Adipose tissue (tissue), 3 donors: ENCODE data around the gene UBE2E2. TPM values are rescaled to one million over a fixed set of nuclear protein-coding genes. Genes with fewer than 3 reads are reported as not detected.

Source experiments
- H3K27ac ChIP-seq: one replicate; pipeline ENCODE4 v1.5.1; 2013; ENCODE audit warnings: low read depth, low read length
- WGBS, 3 donors: extraction: QIAGEN DNeasy Blood & Tissue Kit; methylation state at CpG; one replicate each; pipeline ENCODE4 v1.1.7; 2013; 5-methylcytosine and 5-hydroxymethylcytosine counted together
- polyA plus RNA-seq, 3 donors: library from polyadenylated mRNA; stranded (reverse); fragments of 200-250 nt; gene quantifications; one replicate each; pipeline ENCODE4 v1.2.3, GENCODE V29; 2013
- donor health status: healthy with polysubstance abuse.
- donor health status: Bipolar disorder and iron deficiency.
- donor health status: healthy.

Gene UBE2E2
- polyA plus RNA-seq, 3 donors = 5.5 to 32.2 (median 24.3) TPM

- no peak overlapping the region for H3K27ac ChIP-seq
- WGBS, 3 donors = 24 to 62% (median 59%) methylated on average over 3 of the region's 3 CpGs
Measured at GRCh38 chr3:23183731-23184130, 19.4 kb upstream of the UBE2E2 start.

- 52 to 58% (median 52%) methylated on average over 2 of the region's 2 CpGs for WGBS, 3 donors
- H3K27ac ChIP-seq = no peak overlapping the region
Measured at GRCh38 chr3:23185861-23186260, 17.3 kb upstream of the UBE2E2 start.

- no peak overlapping the region for H3K27ac ChIP-seq
- 32 to 55% (median 47%) methylated on average over 1 of the region's 1 CpG for WGBS, 3 donors
Measured at GRCh38 chr3:23189187-23189586, 13.9 kb upstream of the UBE2E2 start.

- WGBS, 3 donors = 55 to 74% (median 65%) methylated on average over 2 of the region's 2 CpGs
- H3K27ac ChIP-seq = no peak overlapping the region
Measured at GRCh38 chr3:23192816-23193215, 10.3 kb upstream of the UBE2E2 start.

GRCh38 chr3:23193831-23194230 is 9.3 kb upstream of the UBE2E2 start:
- no peak overlapping the region for H3K27ac ChIP-seq
- WGBS, 3 donors = 87 to 94% (median 88%) methylated on average over 3 of the region's 3 CpGs

GRCh38 chr3:23198801-23199200 is 4.3 kb upstream of the UBE2E2 start:
- H3K27ac ChIP-seq = no peak overlapping the region
- 56 to 78% (median 75%) methylated on average over 4 of the region's 4 CpGs for WGBS, 3 donors

GRCh38 chr3:23199649-23200048 is 3.5 kb upstream of the UBE2E2 start:
- no peak overlapping the region for H3K27ac ChIP-seq
- 80 to 87% (median 81%) methylated on average over 5 of the region's 5 CpGs for WGBS, 3 donors

GRCh38 chr3:23201154-23201838 is 1.8 kb upstream of the UBE2E2 start:
- WGBS, 3 donors = 77 to 82% (median 81%) methylated on average over 10 of the region's 10 CpGs
- H3K27ac ChIP-seq = no peak overlapping the region

GRCh38 chr3:23202203-23202920 is 765 bp upstream of the UBE2E2 start:
- 10 to 17% (median 13%) methylated on average over 34 to 41 of the region's 41 CpGs for WGBS, 3 donors

GRCh38 chr3:23203708-23204330 is 692 bp downstream of the UBE2E2 start:
- 0 to 1% (median 1%) methylated on average over 18 to 19 of the region's 19 CpGs for WGBS, 3 donors
- no peak overlapping the region for H3K27ac ChIP-seq

More at GRCh38 chr3:23202203-23202920, 765 bp upstream of the UBE2E2 start:
- peak overlapping the region; percentile 13 for H3K27ac ChIP-seq

- H3K27ac ChIP-seq = no peak overlapping the region
- WGBS, 3 donors = 90 to 95% (median 93%) methylated on average over 3 of the region's 3 CpGs
Measured at GRCh38 chr3:23206366-23206765, 3.2 kb downstream of the UBE2E2 start.

GRCh38 chr3:23209103-23209502 is 6.0 kb downstream of the UBE2E2 start:
- WGBS, 3 donors = 0 to 90% (median 39%) methylated on average over 1 of the region's 1 CpG
- H3K27ac ChIP-seq = no peak overlapping the region

- WGBS, 3 donors = 86 to 95% (median 89%) methylated on average over 4 of the region's 4 CpGs
- H3K27ac ChIP-seq = no peak overlapping the region
Measured at GRCh38 chr3:23209747-23210487, 6.8 kb downstream of the UBE2E2 start.

GRCh38 chr3:23213813-23214212 is 10.7 kb downstream of the UBE2E2 start:
- no peak overlapping the region for H3K27ac ChIP-seq
- WGBS, 3 donors = 25 to 89% (median 65%) methylated on average over 2 of the region's 2 CpGs

GRCh38 chr3:23217872-23218554 is 14.9 kb downstream of the UBE2E2 start:
- WGBS, 3 donors = 62 to 77% (median 77%) methylated on average over 5 of the region's 5 CpGs
- no peak overlapping the region for H3K27ac ChIP-seq

GRCh38 chr3:23219117-23219516 is 16.0 kb downstream of the UBE2E2 start:
- H3K27ac ChIP-seq = no peak overlapping the region
- 24 to 59% (median 55%) methylated on average over 2 of the region's 2 CpGs for WGBS, 3 donors

GRCh38 chr3:23219552-23219951 is 16.4 kb downstream of the UBE2E2 start:
- no peak overlapping the region for H3K27ac ChIP-seq
- WGBS, 3 donors = 58 to 70% (median 61%) methylated on average over 2 of the region's 2 CpGs

GRCh38 chr3:23221136-23221535 is 18.0 kb downstream of the UBE2E2 start:
- no peak overlapping the region for H3K27ac ChIP-seq
- WGBS, 3 donors = 56 to 93% (median 70%) methylated on average over 3 of the region's 3 CpGs
